Spleen (tissue), 11 donors: ENCODE measurements around the gene CASP3. TPM values are rescaled to one million over a fixed set of nuclear protein-coding genes. Genes with fewer than 3 reads are reported as not detected.

ENCODE experiments used
- DNase-seq: peaks from one replicate; pipeline ENCODE4 v3.0.0-alpha.2; 2020
- H3K27ac ChIP-seq, 8 donors: fragments of 200-600 bp; sonication (generic) in 7 of 8; 1 replicate in 4 of 8; 2 replicates in 4 of 8; pipeline versions ENCODE4 v1.5.0 to v1.8.0; 2016 to 2021; ENCODE audit warnings: inconsistent platforms in 4 of 8, mild to moderate bottlenecking in 4 of 8, moderate library complexity in 1 of 8
- H3K27me3 ChIP-seq, 7 donors: fragments of 200-600 bp; sonication (generic) in 6 of 7; replicated peaks in 1 of 7; 1 replicate in 4 of 7; 2 replicates in 3 of 7; pipeline versions ENCODE4 v1.5.0 to v1.8.0; 2016 to 2021; ENCODE audit warnings: inconsistent platforms in 3 of 7, mild to moderate bottlenecking in 1 of 7
- H3K36me3 ChIP-seq, 6 donors: fragments of 200-600 bp; sonication (generic) in 5 of 6; 1 replicate in 4 of 6; 2 replicates in 2 of 6; pipeline versions ENCODE4 v1.5.0 to v1.8.0; 2016 to 2021; ENCODE audit warnings: inconsistent platforms in 2 of 6
- H3K4me1 ChIP-seq, 6 donors: fragments of 200-600 bp; sonication (generic) in 5 of 6; 1 replicate in 3 of 6; 2 replicates in 3 of 6; pipeline versions ENCODE4 v1.5.0 to v1.8.0; 2016 to 2021; ENCODE audit warnings: inconsistent platforms in 3 of 6
- H3K4me3 ChIP-seq, 8 donors: fragments of 200-600 bp; sonication (generic) in 7 of 8; 1 replicate in 4 of 8; 2 replicates in 4 of 8; pipeline versions ENCODE4 v1.5.0 to v1.8.0; 2016 to 2021; ENCODE audit warnings: inconsistent platforms in 4 of 8, mild to moderate bottlenecking in 4 of 8, moderate library complexity in 2 of 8
- H3K9me3 ChIP-seq, 8 donors: fragments of 200-600 bp; sonication (generic) in 7 of 8; 1 replicate in 4 of 8; 2 replicates in 4 of 8; pipeline versions ENCODE4 v1.5.0 to v1.8.0; 2016 to 2021; ENCODE audit warnings: inconsistent platforms in 4 of 8
- POLR2A ChIP-seq, 3 donors: fragments of 450-650 bp; IDR thresholded peaks; one replicate each; pipeline ENCODE4 v1.5.1; 2017; ENCODE audit warnings: antibody characterized with exemption in 3 of 3, mild to moderate bottlenecking in 1 of 3
- POLR2AphosphoS5 ChIP-seq, 3 donors: sonication (generic); formaldehyde crosslinking; IDR thresholded peaks; one replicate each; pipeline ENCODE4 v1.5.1; 2017; ENCODE audit warnings: antibody characterized with exemption in 3 of 3
- WGBS, 5 donors: extraction: QIAGEN DNeasy Blood & Tissue Kit in 3 of 5; methylation state at CpG; one replicate each; pipeline versions ENCODE4 v1.1.5 to v1.1.7; 2013 to 2018; 5-methylcytosine and 5-hydroxymethylcytosine counted together
- intact Hi-C: fragments of 100-400 bp; cut with DNase I; formaldehyde crosslinking; loops from one replicate; pipeline ENCODE4 v1.15.0; 2023; ENCODE audit warnings: low total_unique reads
- polyA plus RNA-seq, 3 donors: library from polyadenylated mRNA; stranded (reverse); fragments of 200-250 nt; gene quantifications; one replicate each; pipeline ENCODE4 v1.2.1, GENCODE V29; 2013
- total RNA-seq, 7 donors: library from RNA; depleted of rRNA in 3 of 7; stranded (reverse); fragments of >200 nt in 3 of 7; fragmentation: NEBNext Ultra II Directional in 4 of 7; extraction: Animal tissue kit (Norgen Biotek cat#: 25700) in 4 of 7; gene quantifications; one replicate each; pipeline versions ENCODE4 v1.1.0 to v1.2.1, GENCODE V29; 2016 to 2021
- TF ChIP-seq, protein P1 (sequence below), 11 experiments: fragments of 200-600 bp in 7 of 11; fragments of 450-650 bp in 4 of 11; sonication (generic) in 4 of 11; IDR thresholded peaks in 8 of 11; conservative IDR thresholded peaks in 3 of 11; 1 replicate in 7 of 11; 2 replicates in 4 of 11; pipeline versions ENCODE4 v1.4.0 to v1.8.0; 2016 to 2021; ENCODE audit warnings: antibody characterized with exemption in 11 of 11, inconsistent platforms in 4 of 11, mild to moderate bottlenecking in 1 of 11
- donor health status: healthy with polysubstance abuse.
- donor health status: DM: no; HTN: no; CAD: no; lungs with moderate emphysema.
- donor health status: DM: no; HTN: no; CAD: no.
- donor health status: Bipolar disorder and iron deficiency.
- donor health status: healthy.
- donor health status: DM: no; HTN: no; CAD: no.
- donor health status: DM: yes; HTN: yes; CAD: no.

CASP3 gene
- total and polyA plus RNA-seq, 10 donors = 12.1 to 48.3 (median 29.7) TPM

GRCh38 chr4:184643731-184644130 is 5.5 kb downstream of the CASP3 start:
- Histone ChIP-seq H3K4me3 (no peak overlapping the region), H3K27ac (peak overlapping the region in 1 of 8 donors; percentile 52), H3K9me3 (no peaks in the 10 kb centered on the region), H3K36me3 (peaks cover 0 to 71% (median 0%) of the 10 kb centered on the region in 6 donors), H3K4me1 (peaks cover 38 to 98% (median 79%) of the 10 kb centered on the region in 6 donors), H3K27me3 (no peaks in the 10 kb centered on the region)
- WGBS, 5 donors = 61 to 85% (median 80%) methylated on average over 1 of the region's 1 CpG
- intact Hi-C loops = loop anchor here (10.0 kb wide), 1 partner anchor 99 kb away; no protein-coding TSS in a partner anchor
- TF ChIP-seq POLR2AphosphoS5 (IDR thresholded peaks at IDR 0.05) (no peak), POLR2A (IDR thresholded peaks at IDR 0.05) (no peak)
- TF ChIP-seq, protein P1, sequence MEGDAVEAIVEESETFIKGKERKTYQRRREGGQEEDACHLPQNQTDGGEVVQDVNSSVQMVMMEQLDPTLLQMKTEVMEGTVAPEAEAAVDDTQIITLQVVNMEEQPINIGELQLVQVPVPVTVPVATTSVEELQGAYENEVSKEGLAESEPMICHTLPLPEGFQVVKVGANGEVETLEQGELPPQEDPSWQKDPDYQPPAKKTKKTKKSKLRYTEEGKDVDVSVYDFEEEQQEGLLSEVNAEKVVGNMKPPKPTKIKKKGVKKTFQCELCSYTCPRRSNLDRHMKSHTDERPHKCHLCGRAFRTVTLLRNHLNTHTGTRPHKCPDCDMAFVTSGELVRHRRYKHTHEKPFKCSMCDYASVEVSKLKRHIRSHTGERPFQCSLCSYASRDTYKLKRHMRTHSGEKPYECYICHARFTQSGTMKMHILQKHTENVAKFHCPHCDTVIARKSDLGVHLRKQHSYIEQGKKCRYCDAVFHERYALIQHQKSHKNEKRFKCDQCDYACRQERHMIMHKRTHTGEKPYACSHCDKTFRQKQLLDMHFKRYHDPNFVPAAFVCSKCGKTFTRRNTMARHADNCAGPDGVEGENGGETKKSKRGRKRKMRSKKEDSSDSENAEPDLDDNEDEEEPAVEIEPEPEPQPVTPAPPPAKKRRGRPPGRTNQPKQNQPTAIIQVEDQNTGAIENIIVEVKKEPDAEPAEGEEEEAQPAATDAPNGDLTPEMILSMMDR (IDR thresholded peaks at IDR 0.05 in 8 of 11, conservative IDR thresholded peaks at IDR 0.05 in 3 of 11) = no peak
- DNase-seq = no peak

- no peak for DNase-seq
- no peaks in the 10 kb centered on the region for H3K27me3 ChIP-seq
- peaks cover 23 to 87% (median 67%) of the 10 kb centered on the region in 6 donors for H3K4me1 ChIP-seq
- no peak for TF ChIP-seq POLR2A (IDR thresholded peaks at IDR 0.05)
- TF ChIP-seq, protein P1 (IDR thresholded peaks at IDR 0.05 in 8 of 11, conservative IDR thresholded peaks at IDR 0.05 in 3 of 11) = no peak
- TF ChIP-seq POLR2AphosphoS5 (IDR thresholded peaks at IDR 0.05) = no peak
- 88 to 95% (median 92%) methylated on average over 5 of the region's 5 CpGs for WGBS, 5 donors
- no peak overlapping the region for H3K4me3 ChIP-seq
- intact Hi-C loops = loop anchor here (10.0 kb wide), 1 partner anchor 97 kb away; no protein-coding TSS in a partner anchor
- peaks cover 0 to 85% (median 17%) of the 10 kb centered on the region in 6 donors for H3K36me3 ChIP-seq
- H3K27ac ChIP-seq = no peak overlapping the region
- H3K9me3 ChIP-seq = no peaks in the 10 kb centered on the region
These were observed 7.8 kb downstream of the CASP3 start for GRCh38 chr4:184641451-184641850.

DNA sequence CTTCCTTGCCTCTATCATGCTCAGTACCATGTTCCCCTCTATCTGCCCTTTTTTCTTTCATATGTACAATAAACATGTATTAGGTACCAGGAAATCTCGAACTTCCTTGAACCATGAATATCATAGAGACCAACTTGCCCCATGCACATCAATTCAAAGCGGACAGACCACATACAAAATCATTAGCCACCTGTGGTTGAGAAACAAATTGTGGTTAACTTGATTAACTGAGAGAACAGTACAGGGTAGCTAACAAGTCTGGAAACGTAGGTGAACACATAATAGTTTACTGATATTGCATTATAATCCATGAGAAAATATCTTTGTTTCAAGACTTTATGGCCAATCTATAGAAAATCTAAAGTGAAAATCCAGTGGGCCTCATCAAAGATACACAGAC is 8.2 kb downstream of the CASP3 start:
- peaks cover 0 to 85% (median 21%) of the 10 kb centered on the region in 6 donors for H3K36me3 ChIP-seq
- H3K27ac ChIP-seq = no peak overlapping the region
- intact Hi-C loops = loop anchor here (10.0 kb wide), 1 partner anchor 96 kb away; no protein-coding TSS in a partner anchor
- H3K27me3 ChIP-seq = no peaks in the 10 kb centered on the region
- DNase-seq = no peak
- TF ChIP-seq POLR2AphosphoS5 (IDR thresholded peaks at IDR 0.05) (no peak), POLR2A (IDR thresholded peaks at IDR 0.05) (no peak)
- TF ChIP-seq, protein P1 (IDR thresholded peaks at IDR 0.05 in 8 of 11, conservative IDR thresholded peaks at IDR 0.05 in 3 of 11) = no peak
- H3K4me3 ChIP-seq = no peak overlapping the region
- no peaks in the 10 kb centered on the region for H3K9me3 ChIP-seq
- H3K4me1 ChIP-seq = peaks cover 19 to 86% (median 65%) of the 10 kb centered on the region in 6 donors
- WGBS, 5 donors = 52 to 63% (median 61%) methylated on average over 3 of the region's 3 CpGs

DNA sequence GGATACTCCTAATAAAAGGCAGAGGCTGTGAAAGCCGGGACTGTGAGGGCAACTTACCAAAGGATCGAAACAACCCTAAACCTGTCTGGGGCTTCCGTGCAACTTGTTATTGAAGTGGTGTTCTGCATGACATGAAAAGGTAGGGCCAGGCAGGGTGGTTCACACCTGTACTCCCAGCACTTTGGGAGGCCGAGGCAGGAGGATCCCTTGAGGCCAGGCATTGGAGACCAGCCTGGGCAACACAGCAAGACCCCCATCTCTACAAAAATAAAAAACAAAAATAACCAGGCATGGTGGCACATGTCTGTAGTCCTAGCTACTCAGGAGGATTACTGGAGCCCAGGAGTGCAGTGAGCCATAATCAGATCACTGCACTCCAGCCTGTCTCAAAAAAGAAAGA is 12.3 kb downstream of the CASP3 start:
- Histone ChIP-seq H3K36me3 (peaks cover 0 to 86% (median 48%) of the 10 kb centered on the region in 6 donors), H3K9me3 (no peaks in the 10 kb centered on the region), H3K4me1 (peaks cover 3 to 59% (median 34%) of the 10 kb centered on the region in 6 donors), H3K4me3 (no peak overlapping the region), H3K27me3 (no peaks in the 10 kb centered on the region), H3K27ac (no peak overlapping the region)
- TF ChIP-seq POLR2AphosphoS5 (IDR thresholded peaks at IDR 0.05) = no peak
- TF ChIP-seq, protein P1 (IDR thresholded peaks at IDR 0.05 in 8 of 11, conservative IDR thresholded peaks at IDR 0.05 in 3 of 11) = no peak
- no peak for TF ChIP-seq POLR2A (IDR thresholded peaks at IDR 0.05)
- intact Hi-C loops = no loop called here
- DNase-seq = no peak
- WGBS, 5 donors = 73 to 100% (median 87%) methylated on average over 4 of the region's 4 CpGs
